Measurements from ENCODE around the gene GAS7.

DNA sequence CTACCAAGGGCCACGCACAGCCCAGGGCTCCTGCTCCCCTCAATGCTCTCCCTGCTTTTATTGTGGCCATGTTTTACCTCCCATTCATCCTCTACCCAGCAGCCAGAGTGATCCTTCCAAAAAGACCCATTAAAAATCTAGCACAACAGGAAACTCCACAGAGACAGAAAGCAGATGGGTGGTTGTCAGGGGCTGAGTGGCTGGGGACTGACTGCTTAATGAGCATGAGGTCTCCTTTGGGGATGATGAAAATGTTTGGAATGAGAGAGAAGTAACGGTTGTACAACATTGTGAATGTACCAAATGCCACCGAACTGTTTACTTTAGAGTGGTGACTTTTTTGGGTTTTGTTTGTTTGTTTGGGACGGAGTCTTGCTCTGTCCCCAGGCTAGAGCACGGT is 107.4 kb downstream of the GAS7 start:
- TF ChIP-seq, protein P1, sequence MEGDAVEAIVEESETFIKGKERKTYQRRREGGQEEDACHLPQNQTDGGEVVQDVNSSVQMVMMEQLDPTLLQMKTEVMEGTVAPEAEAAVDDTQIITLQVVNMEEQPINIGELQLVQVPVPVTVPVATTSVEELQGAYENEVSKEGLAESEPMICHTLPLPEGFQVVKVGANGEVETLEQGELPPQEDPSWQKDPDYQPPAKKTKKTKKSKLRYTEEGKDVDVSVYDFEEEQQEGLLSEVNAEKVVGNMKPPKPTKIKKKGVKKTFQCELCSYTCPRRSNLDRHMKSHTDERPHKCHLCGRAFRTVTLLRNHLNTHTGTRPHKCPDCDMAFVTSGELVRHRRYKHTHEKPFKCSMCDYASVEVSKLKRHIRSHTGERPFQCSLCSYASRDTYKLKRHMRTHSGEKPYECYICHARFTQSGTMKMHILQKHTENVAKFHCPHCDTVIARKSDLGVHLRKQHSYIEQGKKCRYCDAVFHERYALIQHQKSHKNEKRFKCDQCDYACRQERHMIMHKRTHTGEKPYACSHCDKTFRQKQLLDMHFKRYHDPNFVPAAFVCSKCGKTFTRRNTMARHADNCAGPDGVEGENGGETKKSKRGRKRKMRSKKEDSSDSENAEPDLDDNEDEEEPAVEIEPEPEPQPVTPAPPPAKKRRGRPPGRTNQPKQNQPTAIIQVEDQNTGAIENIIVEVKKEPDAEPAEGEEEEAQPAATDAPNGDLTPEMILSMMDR (IDR thresholded peaks at IDR 0.05) = no peak
- no peak for TF ChIP-seq POLR2A (IDR thresholded peaks at IDR 0.05)
